Fibroblast of the aortic adventitia (primary cell): ENCODE results near the gene TMA7B. TPM values are rescaled to one million over a fixed set of nuclear protein-coding genes. Genes with fewer than 3 reads are reported as not detected.

Experiments
- DNase-seq: peaks from one replicate; pipeline ENCODE4 v3.0.0-alpha.2; 2010; ENCODE audit warnings: low read depth
- H3K4me3 ChIP-seq: 2 replicates; pipeline ENCODE4 v1.5.1; 2011; ENCODE audit warnings: low read depth, mild to moderate bottlenecking, control low read depth, low read length, moderate library complexity
- CTCF ChIP-seq: IDR thresholded peaks from 2 replicates; pipeline ENCODE4 v1.5.1; 2011; ENCODE audit warnings: mild to moderate bottlenecking, low read length, control low read depth, inconsistent platforms; ENCODE audit not compliant: insufficient read depth
- total RNA-seq: library from RNA; depleted of rRNA; stranded (reverse); fragments of >200 nt; gene quantifications from 2 replicates; pipeline ENCODE4 v1.2.3, GENCODE V29; 2012; ENCODE audit warnings: low replicate concordance

Gene TMA7B
- total RNA-seq, 1 donor: not detected

GRCh38 chr22:40000171-40000570 lies 40.0 kb downstream of the TMA7B start:
- no peak for DNase-seq
- TF ChIP-seq CTCF: no peak
- no peak overlapping the region for H3K4me3 ChIP-seq

GRCh38 chr22:40001106-40001505 lies 40.9 kb downstream of the TMA7B start:
- TF ChIP-seq CTCF: no peak

GRCh38 chr22:40001800-40002577 lies 41.8 kb downstream of the TMA7B start:
- no peak for TF ChIP-seq CTCF
- DNase-seq: peak; percentile 3
- H3K4me3 ChIP-seq: no peak overlapping the region

More at GRCh38 chr22:40001106-40001505, 40.9 kb downstream of the TMA7B start:
- no peak overlapping the region for H3K4me3 ChIP-seq
- DNase-seq: no peak

- no peak for TF ChIP-seq CTCF
- no peak overlapping the region for H3K4me3 ChIP-seq
- no peak for DNase-seq
Measured at GRCh38 chr22:40002935-40003715, 42.9 kb downstream of the TMA7B start.

- no peak overlapping the region for H3K4me3 ChIP-seq
- no peak for TF ChIP-seq CTCF
- no peak for DNase-seq
Measured at GRCh38 chr22:40004836-40005235, 44.6 kb downstream of the TMA7B start.

GRCh38 chr22:40006641-40007040 lies 46.4 kb downstream of the TMA7B start:
- no peak for TF ChIP-seq CTCF

More at GRCh38 chr22:40006641-40007040, 46.4 kb downstream of the TMA7B start:
- no peak for DNase-seq
- H3K4me3 ChIP-seq: no peak overlapping the region
